HepG2 (cell line): Measurements from ENCODE around the gene SBNO2. TPM values are rescaled to one million over a fixed set of nuclear protein-coding genes. Genes with fewer than 3 reads are reported as not detected.

ENCODE experiments used
- AGO2 ChIP-seq: fragments of 200-400 bp; formaldehyde crosslinking; optimal IDR thresholded peaks from 2 replicates; pipeline ENCODE3; 2017; ENCODE audit warnings: mild to moderate bottlenecking, low read depth, low read length, moderate library complexity
- CBX2 ChIP-seq, 2 experiments: fragments of 200-600 bp in 1 of 2; sonication (generic); formaldehyde crosslinking in 1 of 2; IDR thresholded peaks; 2 replicates each; pipeline versions ENCODE4 v1.7.0 to v1.8.1; 2018 to 2022; ENCODE audit warnings: low read depth in 2 of 2, low read length in 1 of 2, mild to moderate bottlenecking in 1 of 2, missing genetic modification reagents in 1 of 2
- DMAP1 ChIP-seq: IDR thresholded peaks from 2 replicates; pipeline ENCODE4 v1.6.1; 2016
- ELF1 ChIP-seq: sonication (generic); formaldehyde crosslinking; IDR thresholded peaks from 2 replicates; pipeline ENCODE4 v1.4.0; 2020; ENCODE audit warnings: missing genetic modification reagents
- PAF1 ChIP-seq: IDR thresholded peaks from 2 replicates; pipeline ENCODE4 v1.6.1; 2016; ENCODE audit warnings: missing genetic modification reagents, missing compliant biosample characterization
- POLR2AphosphoS5 ChIP-seq: IDR thresholded peaks from 2 replicates; pipeline ENCODE4 v1.6.1; 2012; ENCODE audit warnings: low read depth, low read length
- RBFOX2 ChIP-seq: fragments of 200-400 bp; formaldehyde crosslinking; IDR thresholded peaks from 2 replicates; pipeline ENCODE4 v1.6.1; 2017; ENCODE audit warnings: low read depth, mild to moderate bottlenecking, low read length
- ZNF747 ChIP-seq: sonication (generic); formaldehyde crosslinking; IDR thresholded peaks from 2 replicates; pipeline ENCODE4 v1.8.1; 2023; ENCODE audit warnings: missing genetic modification reagents, mild to moderate bottlenecking, borderline replicate concordance
- ZSCAN29 ChIP-seq: sonication (generic); formaldehyde crosslinking; conservative IDR thresholded peaks from 2 replicates; pipeline ENCODE4 v1.4.0; 2020; ENCODE audit warnings: mild to moderate bottlenecking, missing genetic modification reagents
- polyA plus RNA-seq, 8 experiments: library from polyadenylated mRNA; depleted of rRNA in 3 of 8; stranded (reverse) in 7 of 8; unstranded in 1 of 8; fragments of >200 nt; fragmentation: Illumina TruSeq in 4 of 8; extraction: Trizol in 4 of 8; gene quantifications; 2 replicates each; pipeline versions ENCODE4 v1.2.1 to v1.2.3, GENCODE V29; 2011 to 2016; ENCODE audit warnings: low read depth in 4 of 8, missing spikeins in 1 of 8, mixed read lengths in 1 of 8; ENCODE audit not compliant: insufficient read depth in 1 of 8
- total RNA-seq, 5 experiments: library from RNA; depleted of rRNA; stranded (reverse); fragments of >200 nt; fragmentation: Illumina TruSeq; extraction: Trizol; gene quantifications; 2 replicates each; pipeline ENCODE4 v1.2.3, GENCODE V29; 2016; ENCODE audit warnings: low read depth in 1 of 5
- TF ChIP-seq, protein P1 (sequence below): sonication (generic); formaldehyde crosslinking; conservative IDR thresholded peaks from 2 replicates; pipeline ENCODE4 v1.4.0; 2020; ENCODE audit warnings: missing genetic modification reagents
- TF ChIP-seq, protein P2 (sequence below): sonication (generic); formaldehyde crosslinking; IDR thresholded peaks from 2 replicates; pipeline ENCODE4 v1.8.0; 2022; ENCODE audit warnings: missing genetic modification reagents, mild to moderate bottlenecking, moderate library complexity, borderline replicate concordance
- TF ChIP-seq, protein P3 (sequence below): sonication (generic); formaldehyde crosslinking; IDR thresholded peaks from 2 replicates; pipeline ENCODE4 v1.5.1; 2020; ENCODE audit warnings: mild to moderate bottlenecking, missing genetic modification reagents, borderline replicate concordance

SBNO2 gene
- total and polyA plus RNA-seq, 2 of the 13 experiments (the other 11 are each of a cell fraction or from before 2014, with no cell fraction given) = 8.6 to 10.4 TPM

DNA sequence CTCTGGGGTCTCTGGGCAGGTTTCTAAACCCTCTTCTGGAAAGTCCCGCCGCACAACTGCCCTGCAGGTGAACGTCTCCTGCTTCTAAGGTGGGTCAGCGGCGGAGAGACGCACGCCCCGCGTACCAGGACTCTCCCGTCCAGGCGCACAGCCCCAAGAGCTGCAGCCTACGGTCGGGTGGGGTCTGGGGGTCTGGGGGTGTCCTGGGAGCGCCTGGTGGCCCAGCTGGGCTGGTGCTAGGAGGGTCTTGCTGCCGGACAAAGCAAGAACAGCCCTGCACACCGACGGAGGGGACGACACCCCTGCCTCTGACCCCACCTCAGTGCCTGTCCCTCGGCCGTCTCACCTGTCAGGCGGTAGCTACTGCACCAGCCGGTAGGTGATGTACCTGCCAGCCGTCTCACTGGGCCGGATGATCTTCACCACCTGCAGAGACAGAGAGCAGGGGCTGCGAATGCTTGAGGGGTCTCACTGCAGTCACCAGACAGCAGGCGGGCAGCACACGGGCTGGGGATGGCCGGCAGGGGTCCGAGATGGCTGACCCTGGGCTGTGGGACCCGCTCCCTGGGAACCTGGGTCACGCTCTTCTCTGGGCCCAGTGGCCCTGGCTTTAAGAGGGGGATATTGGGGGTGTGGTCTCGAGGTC lies 84.8 kb downstream of the SBNO2 start (continued):
- TF ChIP-seq, protein P1, sequence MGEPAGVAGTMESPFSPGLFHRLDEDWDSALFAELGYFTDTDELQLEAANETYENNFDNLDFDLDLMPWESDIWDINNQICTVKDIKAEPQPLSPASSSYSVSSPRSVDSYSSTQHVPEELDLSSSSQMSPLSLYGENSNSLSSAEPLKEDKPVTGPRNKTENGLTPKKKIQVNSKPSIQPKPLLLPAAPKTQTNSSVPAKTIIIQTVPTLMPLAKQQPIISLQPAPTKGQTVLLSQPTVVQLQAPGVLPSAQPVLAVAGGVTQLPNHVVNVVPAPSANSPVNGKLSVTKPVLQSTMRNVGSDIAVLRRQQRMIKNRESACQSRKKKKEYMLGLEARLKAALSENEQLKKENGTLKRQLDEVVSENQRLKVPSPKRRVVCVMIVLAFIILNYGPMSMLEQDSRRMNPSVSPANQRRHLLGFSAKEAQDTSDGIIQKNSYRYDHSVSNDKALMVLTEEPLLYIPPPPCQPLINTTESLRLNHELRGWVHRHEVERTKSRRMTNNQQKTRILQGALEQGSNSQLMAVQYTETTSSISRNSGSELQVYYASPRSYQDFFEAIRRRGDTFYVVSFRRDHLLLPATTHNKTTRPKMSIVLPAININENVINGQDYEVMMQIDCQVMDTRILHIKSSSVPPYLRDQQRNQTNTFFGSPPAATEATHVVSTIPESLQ (CRISPR knock-in tag) = no peak
- TF ChIP-seq DMAP1 (CRISPR knock-in tag) (no peak), CBX2 (IDR thresholded peaks at IDR 0.05; ENCODE audit: low read depth, low read length) (no peak), CBX2 (CRISPR knock-in tag; IDR thresholded peaks at IDR 0.05; ENCODE audit: low read depth) (no peak), RBFOX2 (peak; percentile 22; the same call in 1 of the 2 replicates), PAF1 (CRISPR knock-in tag) (no peak), ELF1 (CRISPR knock-in tag) (no peak), AGO2 (peak; percentile 70), ZNF747 (CRISPR knock-in tag) (no peak), ZSCAN29 (CRISPR knock-in tag) (no peak), POLR2AphosphoS5 (peak; percentile 27; the same call in 1 of the 2 replicates)
- TF ChIP-seq, protein P2, sequence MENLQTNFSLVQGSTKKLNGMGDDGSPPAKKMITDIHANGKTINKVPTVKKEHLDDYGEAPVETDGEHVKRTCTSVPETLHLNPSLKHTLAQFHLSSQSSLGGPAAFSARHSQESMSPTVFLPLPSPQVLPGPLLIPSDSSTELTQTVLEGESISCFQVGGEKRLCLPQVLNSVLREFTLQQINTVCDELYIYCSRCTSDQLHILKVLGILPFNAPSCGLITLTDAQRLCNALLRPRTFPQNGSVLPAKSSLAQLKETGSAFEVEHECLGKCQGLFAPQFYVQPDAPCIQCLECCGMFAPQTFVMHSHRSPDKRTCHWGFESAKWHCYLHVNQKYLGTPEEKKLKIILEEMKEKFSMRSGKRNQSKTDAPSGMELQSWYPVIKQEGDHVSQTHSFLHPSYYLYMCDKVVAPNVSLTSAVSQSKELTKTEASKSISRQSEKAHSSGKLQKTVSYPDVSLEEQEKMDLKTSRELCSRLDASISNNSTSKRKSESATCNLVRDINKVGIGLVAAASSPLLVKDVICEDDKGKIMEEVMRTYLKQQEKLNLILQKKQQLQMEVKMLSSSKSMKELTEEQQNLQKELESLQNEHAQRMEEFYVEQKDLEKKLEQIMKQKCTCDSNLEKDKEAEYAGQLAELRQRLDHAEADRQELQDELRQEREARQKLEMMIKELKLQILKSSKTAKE (CRISPR knock-in tag) = no peak
- TF ChIP-seq, protein P3, sequence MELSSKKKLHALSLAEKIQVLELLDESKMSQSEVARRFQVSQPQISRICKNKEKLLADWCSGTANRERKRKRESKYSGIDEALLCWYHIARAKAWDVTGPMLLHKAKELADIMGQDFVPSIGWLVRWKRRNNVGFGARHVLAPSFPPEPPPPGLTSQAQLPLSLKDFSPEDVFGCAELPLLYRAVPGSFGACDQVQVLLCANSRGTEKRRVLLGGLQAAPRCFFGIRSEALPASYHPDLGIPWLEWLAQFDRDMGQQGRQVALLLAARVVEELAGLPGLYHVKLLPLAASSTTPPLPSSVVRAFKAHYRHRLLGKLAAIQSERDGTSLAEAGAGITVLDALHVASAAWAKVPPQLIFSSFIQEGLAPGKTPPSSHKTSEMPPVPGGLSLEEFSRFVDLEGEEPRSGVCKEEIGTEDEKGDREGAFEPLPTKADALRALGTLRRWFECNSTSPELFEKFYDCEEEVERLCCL (CRISPR knock-in tag) = no peak
